Peyer's patch (tissue), 4 donors: ENCODE results near the gene FRYL.

ENCODE experiments used
- CTCF ChIP-seq, 6 experiments: fragments of 450-650 bp in 4 of 6; fragments of 200-600 bp in 2 of 6; sonication (generic) in 1 of 6; IDR thresholded peaks; one replicate each; pipeline ENCODE4 v1.5.1; 2017 to 2019; ENCODE audit warnings: antibody characterized with exemption in 6 of 6, mild to moderate bottlenecking in 3 of 6, moderate library complexity in 1 of 6
- POLR2A ChIP-seq, 2 donors: fragments of 450-650 bp; IDR thresholded peaks; one replicate each; pipeline ENCODE4 v1.5.1; 2017; ENCODE audit warnings: antibody characterized with exemption in 2 of 2, mild to moderate bottlenecking in 2 of 2, moderate library complexity in 2 of 2

DNA sequence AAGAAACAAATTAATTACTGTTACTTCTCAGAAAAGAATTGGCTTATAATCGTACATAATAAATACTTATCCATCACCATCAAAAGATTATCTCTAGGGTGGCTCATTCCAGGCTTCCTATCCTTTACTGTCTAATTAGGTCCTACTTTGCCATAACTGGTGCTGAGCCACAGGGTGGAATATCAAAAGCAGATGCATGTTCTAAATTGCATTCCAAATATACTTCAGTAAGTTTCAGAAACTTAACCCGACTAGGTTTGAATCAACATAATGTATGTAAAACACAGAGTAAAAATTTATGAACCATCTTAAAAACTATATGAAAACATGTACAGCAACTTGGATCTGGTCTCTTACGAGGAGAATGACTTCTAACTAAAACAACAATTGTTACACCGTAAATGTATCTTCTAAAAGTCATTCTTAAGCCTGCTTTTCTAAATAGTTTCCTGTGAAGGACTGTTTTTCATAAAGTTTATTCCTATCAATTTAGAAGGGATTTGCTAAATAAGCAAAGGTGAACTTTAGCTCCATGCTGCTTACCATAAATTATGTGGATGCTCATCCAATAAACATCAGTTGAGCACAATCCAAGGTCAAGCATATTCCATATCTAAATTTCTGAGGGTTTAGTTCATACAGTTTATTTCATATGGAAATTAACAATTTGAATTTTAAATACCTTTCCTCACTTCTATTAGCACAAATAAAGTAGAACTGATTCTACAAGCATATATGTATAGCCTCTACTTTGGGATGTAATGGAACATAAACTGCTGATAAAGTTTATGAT is 276.6 kb downstream of the FRYL start:
- no peak for TF ChIP-seq POLR2A (IDR thresholded peaks at IDR 0.05)
- TF ChIP-seq CTCF (IDR thresholded peaks at IDR 0.05): no peak
